Psoas muscle (tissue), 8 donors: ENCODE data around the gene PTOV1. TPM values are rescaled to one million over a fixed set of nuclear protein-coding genes. Genes with fewer than 3 reads are reported as not detected.
A peak's percentile ranks its signal among the peaks of the same experiment; 100 is the strongest.

Source experiments
- ATAC-seq, 4 donors: fragments of 200-7000 bp; cut with Tn5 transposase; one replicate each; pipeline ENCODE4 v1.9.1; 2020; ENCODE audit warnings: moderate library complexity in 3 of 4, mild to moderate bottlenecking in 2 of 4
- DNase-seq, 2 donors: peaks; one replicate each; pipeline ENCODE4 v3.0.0-alpha.2; 2020
- H3K27ac ChIP-seq: fragments of 200-600 bp; one replicate; pipeline ENCODE4 v1.8.0; 2022
- H3K27me3 ChIP-seq, 3 donors: fragments of 200-600 bp in 1 of 3; one replicate each; pipeline versions ENCODE4 v1.6.1 to v1.8.0; 2013 to 2022; ENCODE audit warnings: low read length in 2 of 3, mild to moderate bottlenecking in 2 of 3, moderate library complexity in 1 of 3; ENCODE audit not compliant: insufficient read depth in 3 of 3
- H3K36me3 ChIP-seq, 2 donors: fragments of 200-600 bp in 1 of 2; one replicate each; pipeline versions ENCODE4 v1.6.1 to v1.8.0; 2013 to 2022; ENCODE audit warnings: low read depth in 1 of 2, mild to moderate bottlenecking in 1 of 2, moderate library complexity in 1 of 2; ENCODE audit not compliant: insufficient read depth in 1 of 2
- H3K4me1 ChIP-seq: fragments of 200-600 bp; one replicate; pipeline ENCODE4 v1.8.0; 2022
- H3K4me3 ChIP-seq: fragments of 200-600 bp; one replicate; pipeline ENCODE4 v1.8.0; 2022; ENCODE audit warnings: mild to moderate bottlenecking
- H3K9me3 ChIP-seq: fragments of 200-600 bp; one replicate; pipeline ENCODE4 v1.8.0; 2022
- WGBS, 3 donors: extraction: QIAGEN DNeasy Blood & Tissue Kit; methylation state at CpG; one replicate each; pipeline versions ENCODE4 v1.1.6 to v1.1.7; 2013; 5-methylcytosine and 5-hydroxymethylcytosine counted together
- intact Hi-C, 2 donors: fragments of 100-400 bp; cut with DNase I; formaldehyde crosslinking; loops; one replicate each; pipeline versions ENCODE4 v1.11.0 to v1.14.2; 2022
- polyA plus RNA-seq, 3 donors: library from polyadenylated mRNA; stranded (reverse); fragments of 200-250 nt; gene quantifications; one replicate each; pipeline ENCODE4 v1.2.3, GENCODE V29; 2013
- total RNA-seq, 4 donors: library from RNA; stranded (reverse); fragmentation: NEBNext Ultra II Directional in 2 of 4; extraction: Animal tissue kit (Norgen Biotek cat#: 25700) in 2 of 4; gene quantifications; one replicate each; pipeline versions ENCODE4 v1.2.1 to v1.2.4, GENCODE V29; 2021 to 2023
- TF ChIP-seq, protein P1 (sequence below): fragments of 200-600 bp; IDR thresholded peaks from one replicate; pipeline ENCODE4 v1.8.0; 2022; ENCODE audit warnings: antibody characterized with exemption
- donor health status: healthy with polysubstance abuse.
- donor health status: DM: no; HTN: no; CAD: no; lungs with moderate emphysema.
- donor health status: Bipolar disorder and iron deficiency.
- donor health status: healthy.
- donor health status: DM: yes; HTN: yes; CAD: no.
- donor health status: DM: no; HTN: no; CAD: no.
- donor health status: DM: no; HTN: no; CAD: no.
- donor health status: DM: yes; HTN: yes; CAD: no.

Gene PTOV1
- total and polyA plus RNA-seq, 7 donors: 72.1 to 189 (median 122) TPM

DNA sequence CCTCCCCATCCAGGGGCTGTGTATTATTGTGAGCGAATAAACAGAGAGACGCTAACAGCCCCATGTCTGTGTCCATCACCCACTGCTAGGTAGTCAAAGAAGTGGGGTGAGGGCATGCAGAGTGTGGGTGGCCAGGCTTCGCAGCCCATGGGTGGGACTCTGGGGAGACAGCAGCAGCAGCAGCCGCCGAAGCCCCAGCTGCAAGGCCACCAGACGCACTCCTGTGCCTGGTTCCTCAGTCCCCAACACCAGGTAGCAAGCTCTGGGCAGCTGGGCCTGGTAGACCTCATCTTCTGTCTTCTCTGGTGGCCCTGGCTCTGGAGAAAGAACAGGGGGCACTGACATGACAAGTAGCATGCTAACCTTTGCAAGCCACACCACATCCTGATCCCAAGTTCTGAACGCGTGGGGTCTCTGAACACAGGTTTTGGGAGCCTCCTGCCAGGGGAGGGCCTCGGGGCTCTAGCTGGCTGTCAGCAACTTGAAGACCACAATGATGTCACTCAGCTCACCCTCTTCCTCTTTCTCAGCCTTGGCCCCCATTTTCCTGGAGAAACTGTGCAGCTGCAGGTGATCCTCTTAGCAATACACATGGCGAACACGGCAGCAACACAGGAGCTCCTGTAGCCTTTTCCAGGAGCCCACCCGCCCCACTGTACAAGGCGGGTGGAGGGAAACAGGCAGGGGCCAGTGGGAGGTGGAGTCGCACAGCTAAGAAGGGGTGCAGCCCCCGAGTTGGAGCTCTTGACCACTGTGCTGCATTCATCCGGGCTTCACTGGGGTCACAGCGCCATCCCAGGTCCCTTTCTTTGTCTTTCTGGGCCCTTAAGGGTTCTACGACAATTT lies 43.7 kb upstream of the PTOV1 start:
- 84 to 92% (median 87%) methylated on average over 18 of the region's 18 CpGs for WGBS, 3 donors
- ATAC-seq: no peak
- DNase-seq: no peak
- Histone ChIP-seq H3K27ac (peak overlapping the region; percentile 9), H3K4me1 (peaks cover 11% of the 10 kb centered on the region), H3K9me3 (no peaks in the 10 kb centered on the region), H3K36me3 (peaks cover 0 to 47% of the 10 kb centered on the region in 2 donors), H3K4me3 (no peak overlapping the region), H3K27me3 (no peaks in the 10 kb centered on the region)
- intact Hi-C loops: loop anchor here in 1 of 2 donors (5.0 to 10.0 kb wide), 3 partner anchors 40 to 122 kb away; partner anchors contain the start of genes ADM5 and AP2A1
- TF ChIP-seq, protein P1, sequence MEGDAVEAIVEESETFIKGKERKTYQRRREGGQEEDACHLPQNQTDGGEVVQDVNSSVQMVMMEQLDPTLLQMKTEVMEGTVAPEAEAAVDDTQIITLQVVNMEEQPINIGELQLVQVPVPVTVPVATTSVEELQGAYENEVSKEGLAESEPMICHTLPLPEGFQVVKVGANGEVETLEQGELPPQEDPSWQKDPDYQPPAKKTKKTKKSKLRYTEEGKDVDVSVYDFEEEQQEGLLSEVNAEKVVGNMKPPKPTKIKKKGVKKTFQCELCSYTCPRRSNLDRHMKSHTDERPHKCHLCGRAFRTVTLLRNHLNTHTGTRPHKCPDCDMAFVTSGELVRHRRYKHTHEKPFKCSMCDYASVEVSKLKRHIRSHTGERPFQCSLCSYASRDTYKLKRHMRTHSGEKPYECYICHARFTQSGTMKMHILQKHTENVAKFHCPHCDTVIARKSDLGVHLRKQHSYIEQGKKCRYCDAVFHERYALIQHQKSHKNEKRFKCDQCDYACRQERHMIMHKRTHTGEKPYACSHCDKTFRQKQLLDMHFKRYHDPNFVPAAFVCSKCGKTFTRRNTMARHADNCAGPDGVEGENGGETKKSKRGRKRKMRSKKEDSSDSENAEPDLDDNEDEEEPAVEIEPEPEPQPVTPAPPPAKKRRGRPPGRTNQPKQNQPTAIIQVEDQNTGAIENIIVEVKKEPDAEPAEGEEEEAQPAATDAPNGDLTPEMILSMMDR: no peak

DNA sequence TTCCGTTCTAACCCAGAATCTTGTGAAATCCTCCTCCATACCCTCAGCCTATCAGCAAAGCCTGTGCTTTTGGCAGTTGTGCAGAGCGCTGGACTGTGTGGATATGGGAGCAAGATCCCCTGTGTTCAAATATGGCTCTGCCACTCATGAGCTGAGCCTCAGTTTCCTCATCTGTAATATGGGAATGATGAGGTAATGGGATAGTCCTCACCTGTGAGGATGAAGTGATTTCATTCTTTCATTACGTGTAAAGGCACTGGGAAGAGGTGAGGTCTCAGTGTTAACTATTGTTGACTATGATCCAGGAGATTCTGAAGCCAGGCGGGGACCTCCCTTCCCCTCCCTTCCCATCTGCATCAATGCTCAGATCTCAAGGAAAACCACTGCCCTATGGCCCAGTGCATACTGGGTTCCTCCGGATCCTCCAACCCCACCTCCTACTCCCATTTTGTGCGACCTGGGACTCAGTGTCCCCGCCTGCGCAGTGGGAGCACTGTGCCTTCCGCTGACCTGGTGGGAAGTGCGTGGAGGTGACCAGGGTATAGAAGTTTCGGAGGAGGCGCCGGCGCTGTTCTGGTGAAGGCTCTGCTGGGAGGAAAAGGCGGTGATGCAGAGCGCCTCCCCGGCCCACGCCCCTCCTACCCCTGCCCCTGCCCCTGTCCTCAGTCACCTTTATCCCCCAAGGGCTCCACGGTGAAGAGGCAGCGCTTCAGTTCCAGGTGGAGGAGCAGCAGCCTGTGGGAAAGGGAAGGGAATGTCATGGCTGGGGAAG lies 42.9 kb upstream of the PTOV1 start:
- H3K36me3 ChIP-seq: peaks cover 0 to 44% of the 10 kb centered on the region in 2 donors
- intact Hi-C loops: loop anchor here in 1 of 2 donors (5.0 to 10.0 kb wide), 3 partner anchors 41 to 123 kb away; partner anchors contain the start of genes ADM5 and AP2A1
- no peaks in the 10 kb centered on the region for H3K27me3 ChIP-seq
- H3K4me1 ChIP-seq: peaks cover 11% of the 10 kb centered on the region
- DNase-seq (no peak), ATAC-seq (no peak)
- H3K27ac ChIP-seq: peak overlapping the region; percentile 88
- no peaks in the 10 kb centered on the region for H3K9me3 ChIP-seq
- peak overlapping the region; percentile 90 for H3K4me3 ChIP-seq
- WGBS, 3 donors: 82 to 84% (median 83%) methylated on average over 17 to 20 of the region's 20 CpGs
- TF ChIP-seq, protein P1: no peak

DNA sequence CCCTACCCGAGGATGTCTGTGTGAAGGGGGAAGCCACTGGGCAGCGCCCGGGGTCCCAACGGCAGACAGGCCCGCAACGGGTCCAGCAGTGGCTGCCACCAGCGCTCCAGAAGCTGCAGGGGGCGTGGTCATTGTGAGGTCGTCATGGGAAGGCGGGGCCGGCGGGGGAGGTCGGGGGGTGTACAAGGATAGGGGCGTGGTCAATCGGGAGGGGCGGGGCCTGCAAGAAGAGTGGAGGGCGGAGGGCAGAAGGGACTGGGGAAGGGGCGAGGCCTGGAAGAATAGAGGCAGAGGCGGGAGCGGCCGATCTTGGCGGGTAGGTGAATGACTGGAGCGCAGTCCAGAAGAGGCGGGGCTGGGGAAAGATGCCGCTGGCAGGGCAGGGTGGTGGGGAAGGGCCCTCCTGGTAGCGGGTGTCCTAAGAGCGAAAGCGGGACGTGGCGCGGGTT lies 42.2 kb upstream of the PTOV1 start:
- DNase-seq: peak; percentile 95 to 96
- Histone ChIP-seq H3K36me3 (peaks cover 0 to 37% of the 10 kb centered on the region in 2 donors), H3K4me3 (peak overlapping the region; percentile 90), H3K9me3 (no peaks in the 10 kb centered on the region), H3K27ac (peak overlapping the region; percentile 88), H3K27me3 (no peaks in the 10 kb centered on the region), H3K4me1 (peaks cover 11% of the 10 kb centered on the region)
- ATAC-seq: peak; percentile 73 to 81 (median 77)
- TF ChIP-seq, protein P1: no peak
- intact Hi-C loops: loop anchor here in 1 of 2 donors (5.0 to 10.0 kb wide), 3 partner anchors 41 to 124 kb away; partner anchors contain the start of genes ADM5 and AP2A1
- 0 to 4% (median 2%) methylated on average over 26 to 31 of the region's 31 CpGs for WGBS, 3 donors

DNA sequence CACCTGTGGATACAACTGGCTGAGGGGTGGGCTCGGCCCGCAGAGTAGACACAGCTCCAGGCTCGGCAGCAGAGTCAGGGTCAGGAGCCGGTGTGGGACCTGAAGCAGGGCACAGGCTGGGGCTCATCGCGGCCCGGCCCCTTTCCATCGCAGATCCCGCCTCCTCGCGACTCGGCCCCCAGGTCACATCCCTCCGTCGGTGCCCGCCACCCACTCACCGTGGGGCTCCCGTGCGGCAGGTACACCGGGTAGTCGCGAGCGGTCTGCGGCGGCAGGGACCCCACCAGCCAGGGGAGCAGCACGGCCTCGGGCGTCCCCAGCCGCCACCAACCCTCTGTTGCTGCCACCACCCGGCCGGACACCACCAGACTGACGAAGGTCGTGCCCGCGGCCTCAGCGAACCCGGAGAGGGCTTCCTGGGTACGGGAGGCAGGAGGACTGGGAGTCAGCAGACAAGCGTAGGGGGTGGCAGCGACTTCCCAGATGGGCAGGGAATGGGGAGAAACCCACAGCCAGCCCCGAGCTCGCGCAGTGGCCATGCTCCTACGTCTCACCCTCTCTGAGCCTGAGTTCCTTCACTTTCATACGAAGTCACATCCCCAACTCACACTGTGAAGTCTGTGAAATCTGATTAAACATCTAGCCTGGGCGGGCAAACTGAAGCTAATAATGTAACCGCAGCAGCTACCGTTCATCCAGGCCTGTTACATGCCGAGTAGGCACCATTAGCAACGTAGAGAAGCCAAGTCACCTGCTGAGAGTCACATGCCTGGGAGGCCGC lies 41.6 kb upstream of the PTOV1 start:
- no peaks in the 10 kb centered on the region for H3K27me3 ChIP-seq
- intact Hi-C loops: loop anchor here in 1 of 2 donors (5.0 to 10.0 kb wide), 3 partner anchors 42 to 125 kb away; partner anchors contain the start of genes ADM5 and AP2A1
- WGBS, 3 donors: 3 to 6% (median 4%) methylated on average over 34 to 50 of the region's 50 CpGs
- no peaks in the 10 kb centered on the region for H3K9me3 ChIP-seq
- ATAC-seq (peak; percentile 54 to 68 (median 64)), DNase-seq (peak; percentile 72 to 85)
- peaks cover 0 to 33% of the 10 kb centered on the region in 2 donors for H3K36me3 ChIP-seq
- H3K4me1 ChIP-seq: peaks cover 11% of the 10 kb centered on the region
- H3K4me3 ChIP-seq: peak overlapping the region; percentile 90
- TF ChIP-seq, protein P1: peak; percentile 27
- H3K27ac ChIP-seq: peak overlapping the region; percentile 88
